CD4-positive, alpha-beta T cell treated with Interleukin-6 at 100 ng/mL for 8 hours (primary cell): ENCODE results near the gene SORL1.
"Not testable (repeated sequence)": the region's sequence is repeated elsewhere in the genome, so short reads cannot be mapped to it uniquely, and the experiment has no call there.

Source experiments
- DNase-seq: peaks from one replicate; pipeline ENCODE4 v3.0.0-alpha.2; 2020; ENCODE audit warnings: mixed read lengths, low spot score

Gene SORL1

DNA sequence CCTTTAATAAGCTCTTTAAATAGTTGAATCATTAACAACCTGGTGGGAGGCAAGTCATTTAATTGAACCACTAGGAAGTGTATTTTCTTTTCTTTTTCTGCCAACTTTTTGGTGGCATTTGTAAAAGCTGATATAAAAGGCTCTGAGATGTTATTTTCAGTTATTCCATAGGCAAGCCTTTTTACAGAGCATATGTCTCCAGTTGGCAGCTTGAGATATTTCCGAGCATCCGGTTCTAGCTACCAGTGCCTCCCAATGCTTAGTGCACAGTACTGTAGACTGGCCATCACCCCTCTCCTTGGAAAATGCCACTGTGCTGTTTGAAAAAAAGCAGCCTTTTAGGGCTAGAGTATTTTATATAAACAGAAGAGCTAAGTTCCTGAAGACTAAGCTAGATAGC, 179.3 kb downstream of the SORL1 start:
- no peak for DNase-seq

DNA sequence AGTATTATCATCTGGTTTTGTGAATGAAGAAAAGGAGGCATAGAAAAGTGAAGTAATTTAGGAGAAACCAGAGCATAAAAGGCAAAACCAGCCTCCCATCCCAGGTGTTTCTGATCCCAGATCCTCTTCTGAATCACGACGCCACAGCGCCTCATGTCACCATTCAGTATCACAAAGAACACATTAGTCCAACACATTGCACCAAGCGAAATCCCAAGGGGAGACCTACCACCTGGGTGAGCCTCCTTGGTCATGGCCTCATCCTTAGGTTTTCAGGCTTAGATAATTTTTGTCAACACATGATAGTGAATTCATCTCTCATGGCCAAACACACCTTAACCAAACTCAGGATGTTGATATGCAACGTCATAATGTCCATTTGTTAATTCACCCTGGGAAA, 182.2 kb downstream of the SORL1 start:
- no peak for DNase-seq

DNA sequence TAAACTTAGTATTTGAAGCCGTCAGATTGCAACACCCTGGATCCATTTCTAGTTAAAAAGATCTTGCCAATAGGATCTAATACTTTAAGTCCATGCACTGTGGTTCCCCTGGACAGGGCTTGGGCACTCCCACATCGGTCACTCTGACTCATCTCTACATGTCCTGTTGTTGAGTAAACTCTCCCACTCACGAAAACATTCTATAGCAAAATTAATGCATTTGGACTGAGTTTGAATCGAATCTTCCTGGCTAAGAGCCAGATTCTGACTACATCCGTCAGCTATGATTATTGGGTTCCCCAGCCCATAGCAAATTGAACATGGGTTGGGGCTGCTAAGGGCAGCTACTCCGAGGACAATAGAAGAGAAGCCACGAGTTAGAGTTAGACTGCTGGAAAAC, 182.8 kb downstream of the SORL1 start:
- no peak for DNase-seq

GRCh38 chr11:121636081-121636799, 184.1 kb downstream of the SORL1 start:
- no peak for DNase-seq

DNA sequence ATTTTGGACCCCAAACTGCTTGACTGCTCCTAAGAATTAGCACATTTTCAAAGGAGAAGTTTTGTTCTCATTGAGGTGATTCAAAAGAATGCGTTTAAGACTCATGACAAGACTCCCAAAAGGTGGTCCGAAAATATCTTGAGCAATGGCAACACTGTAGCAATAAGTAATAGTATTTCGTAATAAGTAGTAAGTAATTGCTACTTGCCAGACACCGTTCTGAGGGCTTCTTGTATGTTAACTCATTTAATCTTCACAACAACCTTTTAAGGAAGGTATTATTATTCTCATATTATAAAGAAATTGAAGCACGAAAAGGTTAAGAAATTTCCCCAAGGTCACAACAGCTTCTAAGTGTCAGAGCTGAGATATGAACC, 184.7 kb downstream of the SORL1 start:
- DNase-seq: no peak

GRCh38 chr11:121637587-121637986, 185.5 kb downstream of the SORL1 start:
- DNase-seq: not testable (repeated sequence)

GRCh38 chr11:121643479-121644186, 191.5 kb downstream of the SORL1 start:
- no peak for DNase-seq

GRCh38 chr11:121644187-121644512, 192.0 kb downstream of the SORL1 start:
- DNase-seq: no peak

GRCh38 chr11:121645001-121645400, 192.9 kb downstream of the SORL1 start:
- DNase-seq: no peak

- DNase-seq: no peak
Observed at GRCh38 chr11:121645596-121645995, 193.5 kb downstream of the SORL1 start.

DNA sequence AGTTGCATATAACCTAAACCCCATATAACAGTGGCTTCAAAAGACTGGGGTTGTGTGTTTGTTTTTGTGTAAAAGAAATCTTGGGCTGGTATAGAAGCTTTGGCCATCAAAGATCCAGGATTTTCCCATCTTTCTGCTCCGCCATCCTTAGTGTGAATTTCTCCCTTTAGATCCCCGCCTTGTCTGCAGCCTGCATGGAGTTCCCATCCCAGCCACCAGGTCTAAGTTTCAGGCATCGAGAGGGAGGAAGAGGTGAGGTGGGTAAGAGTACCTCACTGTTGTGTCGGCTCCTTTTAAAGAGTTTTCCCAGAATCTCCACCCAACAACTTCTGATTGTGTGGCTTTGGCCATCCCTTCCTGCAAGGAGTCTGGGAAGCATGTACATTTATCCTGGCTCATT, 196.2 kb downstream of the SORL1 start:
- DNase-seq: no peak

GRCh38 chr11:121649798-121650197, 197.7 kb downstream of the SORL1 start:
- no peak for DNase-seq

DNA sequence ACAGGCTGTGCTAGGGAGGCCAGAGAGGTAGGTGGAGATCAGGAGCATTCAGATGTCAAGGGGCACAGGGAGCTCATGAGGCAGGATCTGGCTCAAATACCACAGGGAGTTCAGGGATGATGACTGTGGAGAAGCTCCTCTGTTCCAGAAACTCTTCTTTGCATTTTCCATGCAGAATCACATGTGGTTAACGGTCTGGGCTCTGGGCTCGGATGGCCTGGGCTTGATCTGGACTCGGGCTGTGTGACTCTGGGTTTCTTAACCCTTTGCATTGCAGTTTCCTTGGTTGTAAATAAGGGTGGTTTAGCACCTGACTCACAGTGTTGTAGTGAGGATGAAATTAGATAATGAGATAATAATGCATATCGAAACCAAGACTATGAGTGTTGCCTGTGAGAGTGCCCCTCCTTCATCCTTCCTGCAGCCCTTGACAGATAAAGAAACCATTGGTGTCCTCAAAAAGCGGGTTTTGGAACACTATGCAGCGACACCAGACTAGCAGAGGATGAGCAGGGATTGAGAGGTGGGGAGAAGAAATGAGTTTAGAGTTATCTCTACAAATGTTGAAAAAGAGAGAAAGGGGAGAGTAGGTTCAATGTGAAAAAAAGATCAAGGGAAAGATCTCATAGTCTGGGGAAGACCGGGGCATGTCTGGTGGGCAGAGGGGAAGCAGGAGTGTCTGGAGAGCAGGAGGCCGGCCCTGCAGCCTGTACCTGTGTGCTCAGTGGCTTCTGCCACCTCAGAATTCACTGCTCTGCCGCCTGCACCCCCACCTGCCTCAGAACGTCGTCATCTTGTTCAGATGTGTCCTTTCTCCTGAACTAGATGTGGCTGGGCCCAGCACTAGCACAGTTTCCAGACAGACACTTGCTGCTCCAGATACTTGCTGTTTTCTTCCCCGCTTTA, 198.5 kb downstream of the SORL1 start:
- no peak for DNase-seq

DNA sequence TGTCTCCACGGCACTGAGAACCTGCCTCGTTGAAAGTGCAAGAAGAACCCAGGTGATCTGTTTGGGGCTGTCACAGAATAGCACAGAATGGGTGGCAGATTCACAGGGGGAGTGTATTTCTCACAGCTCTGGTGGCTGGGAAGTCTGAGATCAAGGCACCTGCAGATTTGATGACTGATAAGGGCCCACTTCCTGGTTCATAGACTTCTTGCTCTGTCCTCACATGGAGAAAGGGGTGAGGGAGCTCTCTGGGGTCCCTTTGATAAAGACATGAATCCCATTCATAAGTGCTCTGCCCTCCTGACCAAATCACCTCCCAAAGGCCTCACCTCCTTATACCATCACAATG, 199.1 kb downstream of the SORL1 start:
- DNase-seq: no peak

DNA sequence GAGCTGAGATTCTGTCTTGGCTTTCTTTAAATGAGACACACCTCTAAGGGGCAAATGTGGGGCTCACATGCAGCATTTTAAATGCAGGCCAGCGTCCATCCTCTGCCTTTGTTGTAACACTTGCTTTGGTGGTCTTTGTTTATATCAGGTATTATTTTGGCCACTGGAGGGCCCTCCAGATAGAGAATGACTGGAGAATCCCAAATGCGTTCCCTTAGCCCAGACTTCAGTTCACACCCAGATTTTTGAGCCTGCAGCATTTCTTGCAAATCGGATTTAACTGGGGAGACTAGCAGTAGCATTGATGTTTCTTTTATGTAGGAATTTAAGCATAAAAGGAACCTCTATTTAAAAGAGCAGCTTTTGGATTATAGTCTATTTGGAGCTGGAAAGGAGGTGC, 200.9 kb downstream of the SORL1 start:
- no peak for DNase-seq

DNA sequence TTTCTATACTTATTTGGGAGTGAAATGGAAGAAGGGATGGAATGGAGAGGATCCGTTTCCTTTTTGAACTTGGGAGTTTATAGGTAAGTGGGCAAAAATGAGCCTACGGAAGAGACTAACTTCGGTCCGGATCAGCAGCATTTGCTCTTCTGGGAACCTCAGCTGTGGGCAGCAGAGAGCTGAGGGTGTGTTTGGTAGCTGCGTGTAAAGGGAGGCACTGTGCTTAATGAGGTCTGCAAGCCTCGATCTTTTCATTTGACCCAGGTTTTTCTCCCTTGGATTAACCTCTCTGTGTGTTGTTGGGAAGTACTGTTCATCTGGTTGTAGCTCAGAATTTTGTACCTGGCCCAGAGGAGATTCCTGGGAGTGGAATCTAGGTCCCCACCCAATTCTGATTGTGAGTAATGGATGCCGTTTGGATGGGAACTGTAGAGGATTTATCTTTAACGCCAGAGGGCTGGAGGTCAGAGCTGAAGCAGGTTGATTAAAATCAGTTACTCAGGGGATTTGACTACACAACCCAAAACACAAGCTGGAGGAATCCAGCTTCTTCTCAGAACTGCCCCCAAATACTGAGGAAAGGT, 202.2 kb downstream of the SORL1 start:
- no peak for DNase-seq

DNA sequence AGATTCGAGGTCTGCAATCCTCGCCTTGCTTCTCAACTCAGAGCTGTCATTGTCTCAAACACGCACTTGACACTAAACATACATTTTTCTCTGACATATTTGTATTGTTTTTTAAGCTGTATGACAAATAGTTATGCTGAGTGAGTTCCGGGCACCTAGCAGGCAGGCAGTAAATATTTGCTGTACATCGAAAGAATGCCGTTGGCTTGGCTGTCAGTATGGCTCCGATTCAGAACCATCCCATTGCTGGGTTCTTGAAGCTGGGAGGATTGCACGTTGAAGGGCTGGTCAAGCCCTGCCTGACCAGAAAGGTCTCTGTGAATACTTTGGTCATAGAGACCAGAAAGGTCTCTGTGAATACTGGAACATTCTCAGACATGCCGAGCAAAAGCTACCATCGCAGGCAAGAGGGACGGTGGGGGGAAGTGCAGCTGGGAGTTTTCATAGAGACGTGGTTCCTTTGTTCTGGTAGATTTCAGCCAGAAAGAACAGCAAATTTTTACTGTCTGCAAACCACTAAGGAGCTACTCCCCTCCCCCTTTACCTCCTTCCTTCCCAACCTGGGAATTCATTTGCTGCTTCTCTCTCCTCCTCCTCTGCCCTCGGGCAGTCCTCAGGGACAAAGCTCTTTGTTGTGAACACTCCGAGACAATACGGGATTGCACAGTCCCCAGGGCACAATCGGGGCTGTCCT, 202.9 kb downstream of the SORL1 start:
- DNase-seq: no peak

- DNase-seq: peak; percentile 54
Observed at GRCh38 chr11:121655537-121656327, 203.6 kb downstream of the SORL1 start.

DNA sequence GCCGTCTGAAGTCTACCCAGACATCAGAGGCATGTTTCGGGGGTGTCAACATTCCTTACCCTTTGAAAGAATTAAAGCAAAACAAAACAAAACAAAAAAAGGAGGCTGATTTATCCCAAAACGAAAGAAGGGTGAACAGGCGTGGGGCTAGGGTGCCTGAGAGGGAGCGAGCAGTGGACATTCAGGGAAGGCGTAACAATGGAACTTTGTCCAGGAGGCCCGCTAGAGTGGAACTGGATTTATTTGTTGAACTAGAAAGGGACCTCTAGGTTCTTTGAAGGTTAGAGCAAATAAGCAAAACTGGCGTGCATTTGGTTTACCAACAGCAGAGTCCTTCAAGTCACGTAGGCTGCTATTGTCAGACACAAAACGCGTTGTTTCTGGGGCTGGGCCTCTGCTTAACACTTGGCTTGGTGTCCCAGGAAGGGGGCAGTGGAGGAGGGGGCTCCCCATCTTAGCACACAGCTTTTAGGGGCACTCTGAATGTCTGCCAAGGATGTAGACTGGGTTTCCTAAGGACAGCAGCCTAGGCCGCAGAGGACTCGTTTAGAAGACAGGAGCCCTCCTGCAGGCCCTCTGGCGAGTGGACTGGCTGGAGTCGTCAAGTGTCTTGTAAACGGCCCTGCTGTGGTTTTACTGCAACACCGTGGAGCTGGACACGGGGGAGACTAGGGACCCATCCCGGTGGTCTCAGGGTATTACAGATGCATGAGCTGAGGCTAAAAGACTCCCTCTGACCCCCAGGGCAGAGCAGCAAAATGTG, 204.4 kb downstream of the SORL1 start:
- DNase-seq: no peak

GRCh38 chr11:121657146-121657545, 205.0 kb downstream of the SORL1 start:
- DNase-seq: no peak
